Bronchus fibroblast of lung (primary cell): ENCODE measurements around the gene MINAR2. TPM values are rescaled to one million over a fixed set of nuclear protein-coding genes. Genes with fewer than 3 reads are reported as not detected.

Source experiments
- total RNA-seq: library from RNA; depleted of rRNA; stranded (reverse); fragments of >200 nt; gene quantifications from 2 replicates; pipeline ENCODE4 v1.2.3, GENCODE V29; 2015

The MINAR2 gene
- not detected in 2 replicates for total RNA-seq

DNA sequence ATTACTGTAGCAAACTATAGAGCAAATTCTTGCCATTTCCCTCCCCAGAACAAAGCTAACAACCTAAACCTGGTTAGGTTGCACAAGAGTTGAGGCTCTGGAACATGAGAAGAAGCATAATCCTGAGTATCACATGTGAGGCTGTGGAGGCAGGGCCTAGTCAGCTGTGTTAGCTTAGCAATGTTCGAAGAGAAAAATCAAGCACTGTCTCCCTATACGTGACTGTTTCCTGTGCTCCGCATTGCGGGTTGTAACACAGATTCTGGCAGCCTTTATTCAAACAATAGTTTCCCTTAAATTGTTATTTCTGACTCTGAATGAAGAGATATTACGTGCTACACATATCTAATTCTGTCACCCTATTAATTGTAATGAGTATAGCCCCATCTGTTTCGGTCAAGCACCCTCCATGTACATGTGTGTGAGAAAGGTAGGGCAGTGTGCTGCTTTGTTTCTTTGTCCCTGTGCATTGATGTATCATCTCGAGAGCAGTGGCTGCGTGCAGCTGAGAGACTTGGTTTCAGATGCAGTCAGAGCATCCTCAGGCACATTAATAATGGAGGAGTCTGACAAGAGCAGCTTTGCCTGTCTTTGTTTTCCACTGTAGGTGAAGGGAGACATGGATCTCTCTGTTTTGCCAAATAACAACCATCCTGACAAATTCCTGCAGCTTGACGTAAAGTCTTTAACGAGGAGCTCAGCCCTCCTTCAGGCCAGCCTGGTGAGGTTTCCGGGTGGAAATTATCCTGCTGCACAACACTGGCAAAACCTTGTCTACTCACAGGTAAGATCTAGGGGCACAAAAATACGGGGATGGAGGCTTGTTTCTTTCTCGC, at the start of gene MINAR2:
MINAR2 (plus strand) TSS at position 523 of the 836 bp plus-strand sequence; CDS start at position 620, 97 bp downstream.

Other genes starting within 250 kb of the MINAR2 start
- gene CHSY3, start 156.4 kb downstream of the MINAR2 start, total RNA-seq = 1.8 and 2.4 TPM in 2 replicates